Trophoblast cell (in vitro differentiated cells and primary cell): ENCODE data around the gene CRADD.

Source experiments
- DNase-seq, 2 donors: peaks; one replicate each; pipeline ENCODE4 v3.0.0-alpha.2; 2016
- H2AFZ ChIP-seq: 2 replicates; pipeline ENCODE4 v1.6.1; 2013; ENCODE audit warnings: low read length, moderate library complexity, mild to moderate bottlenecking; ENCODE audit not compliant: insufficient read depth, poor library complexity
- H2AK5ac ChIP-seq: 2 replicates; pipeline ENCODE4 v1.6.1; 2013; ENCODE audit warnings: mild to moderate bottlenecking, low read length
- H2BK120ac ChIP-seq: 2 replicates; pipeline ENCODE4 v1.6.1; 2013; ENCODE audit warnings: low read length, mild to moderate bottlenecking, moderate library complexity; ENCODE audit not compliant: insufficient read depth, poor library complexity
- H2BK12ac ChIP-seq: 2 replicates; pipeline ENCODE4 v1.6.1; 2013; ENCODE audit warnings: mild to moderate bottlenecking, low read length, moderate library complexity
- H2BK5ac ChIP-seq: 2 replicates; pipeline ENCODE4 v1.6.1; 2013; ENCODE audit warnings: low read length, low read depth, moderate library complexity, mild to moderate bottlenecking; ENCODE audit not compliant: poor library complexity
- H3K14ac ChIP-seq: 2 replicates; pipeline ENCODE4 v1.6.1; 2013; ENCODE audit warnings: mild to moderate bottlenecking, low read length
- H3K18ac ChIP-seq: 2 replicates; pipeline ENCODE4 v1.6.1; 2013; ENCODE audit warnings: mild to moderate bottlenecking, low read length
- H3K23ac ChIP-seq: 2 replicates; pipeline ENCODE4 v1.6.1; 2013; ENCODE audit warnings: low read length
- H3K27ac ChIP-seq: 2 replicates; pipeline ENCODE4 v1.5.1; 2013; ENCODE audit warnings: low read depth, mild to moderate bottlenecking, inconsistent platforms, low read length, moderate library complexity
- H3K27me3 ChIP-seq: 2 replicates; pipeline ENCODE4 v1.6.1; 2013; ENCODE audit warnings: inconsistent platforms, mild to moderate bottlenecking, low read length, moderate library complexity; ENCODE audit not compliant: insufficient read depth
- H3K36me3 ChIP-seq, 2 experiments: 1 replicate in 1 of 2; 2 replicates in 1 of 2; pipeline ENCODE4 v1.6.1; 2013; ENCODE audit warnings: low read length in 2 of 2, mild to moderate bottlenecking in 2 of 2, moderate library complexity in 1 of 2; ENCODE audit not compliant: insufficient read depth in 2 of 2, control insufficient read depth in 1 of 2
- H3K4ac ChIP-seq: 2 replicates; pipeline ENCODE4 v1.6.1; 2013; ENCODE audit warnings: low read depth, mild to moderate bottlenecking, low read length, moderate library complexity
- H3K4me1 ChIP-seq, 2 experiments: 1 replicate in 1 of 2; 2 replicates in 1 of 2; pipeline ENCODE4 v1.6.1; 2013; ENCODE audit warnings: low read length in 2 of 2, mild to moderate bottlenecking in 2 of 2, moderate library complexity in 1 of 2; ENCODE audit not compliant: insufficient read depth in 2 of 2, control insufficient read depth in 1 of 2
- H3K4me2 ChIP-seq: 2 replicates; pipeline ENCODE4 v1.6.1; 2013; ENCODE audit warnings: inconsistent platforms, mild to moderate bottlenecking, low read length, moderate library complexity
- H3K4me3 ChIP-seq: 2 replicates; pipeline ENCODE4 v1.5.1; 2013; ENCODE audit warnings: mild to moderate bottlenecking, low read depth, low read length, inconsistent platforms
- H3K79me1 ChIP-seq: one replicate; pipeline ENCODE4 v1.6.1; 2013; ENCODE audit warnings: low read length
- H3K79me2 ChIP-seq: 2 replicates; pipeline ENCODE4 v1.6.1; 2013; ENCODE audit warnings: low read length, mild to moderate bottlenecking; ENCODE audit not compliant: control insufficient read depth, insufficient read depth, poor library complexity
- H3K9ac ChIP-seq: 2 replicates; pipeline ENCODE4 v1.6.1; 2013; ENCODE audit warnings: mild to moderate bottlenecking, low read length
- H3K9me3 ChIP-seq: 2 replicates; pipeline ENCODE4 v1.6.1; 2013; ENCODE audit warnings: low read depth, mild to moderate bottlenecking, control low read depth, inconsistent platforms, low read length; ENCODE audit not compliant: insufficient read depth
- H4K12ac ChIP-seq: 2 replicates; pipeline ENCODE4 v1.6.1; 2013; ENCODE audit warnings: low read depth, mild to moderate bottlenecking, low read length, moderate library complexity
- H4K8ac ChIP-seq: 2 replicates; pipeline ENCODE4 v1.6.1; 2013; ENCODE audit warnings: low read depth, mild to moderate bottlenecking, low read length, moderate library complexity
- H4K91ac ChIP-seq: one replicate; pipeline ENCODE4 v1.6.1; 2013; ENCODE audit warnings: low read depth, mild to moderate bottlenecking, low read length, moderate library complexity
- WGBS: extraction: QIAGEN DNeasy Blood & Tissue Kit; methylation state at CpG from one replicate; pipeline ENCODE4 v1.1.7; 2013; ENCODE audit warnings: missing lambda C conversion rate; ENCODE audit not compliant: insufficient read length, insufficient coverage; ENCODE audit errors: extremely low coverage; 5-methylcytosine and 5-hydroxymethylcytosine counted together

Gene CRADD

DNA sequence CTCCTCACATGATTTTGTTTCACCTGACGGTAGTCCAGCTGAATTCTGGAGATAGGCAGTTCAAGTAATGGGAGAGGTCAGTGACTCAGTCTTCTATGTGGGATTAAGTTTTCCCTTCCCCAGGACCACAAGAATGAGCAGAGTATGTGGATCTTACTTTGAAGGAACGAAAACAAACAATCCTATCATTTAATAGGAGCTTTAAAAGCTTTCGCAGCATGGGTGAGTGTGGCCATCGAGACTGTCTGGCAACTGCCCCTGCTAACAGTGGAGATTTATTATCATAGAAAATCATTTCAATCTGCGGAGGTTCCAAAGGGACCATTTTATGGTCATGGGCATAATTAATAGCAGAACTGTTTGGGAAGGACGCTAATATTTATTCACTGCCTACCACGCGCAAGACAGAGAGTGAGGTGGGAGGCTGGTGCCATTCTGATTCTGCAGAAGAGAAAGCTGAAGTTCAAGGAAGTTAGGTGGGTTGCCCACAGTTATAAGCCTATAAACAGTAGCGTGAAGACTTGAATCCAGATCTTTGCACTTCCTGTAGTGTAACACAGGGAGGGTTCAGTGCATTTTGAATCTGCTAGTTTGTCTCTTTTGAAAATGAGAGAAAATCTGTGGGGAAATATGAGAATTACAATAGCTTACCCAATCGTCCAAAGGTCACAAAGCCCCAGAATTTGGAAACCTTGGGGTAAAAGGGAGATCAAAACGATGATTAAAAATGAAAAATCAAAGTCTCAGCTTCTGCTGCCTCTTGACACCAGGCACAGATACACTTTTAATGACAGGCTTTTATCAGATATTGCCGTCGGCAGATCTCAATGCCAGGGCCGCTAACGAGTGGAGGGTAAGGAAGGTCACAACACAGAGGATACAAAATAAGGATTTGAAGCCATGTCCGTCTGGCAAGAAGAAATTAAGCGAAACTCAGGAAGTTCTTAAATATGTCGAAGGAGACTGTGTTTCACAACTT lies 209.6 kb downstream of the CRADD start:
- H2BK12ac ChIP-seq: no peak overlapping the region
- H3K79me1 ChIP-seq: no peaks in the 10 kb centered on the region
- no peak overlapping the region for H3K23ac ChIP-seq
- no peak overlapping the region for H3K4ac ChIP-seq
- no peak for DNase-seq
- no peak overlapping the region for H3K9ac ChIP-seq
- H4K91ac ChIP-seq: no peak overlapping the region
- no peak overlapping the region for H4K12ac ChIP-seq
- no peak overlapping the region for H2AFZ ChIP-seq
- no peaks in the 10 kb centered on the region for H3K36me3 ChIP-seq
- no peaks in the 10 kb centered on the region for H3K9me3 ChIP-seq
- H3K14ac ChIP-seq: no peak overlapping the region
- H3K18ac ChIP-seq: no peak overlapping the region
- H3K27me3 ChIP-seq: no peaks in the 10 kb centered on the region
- H3K79me2 ChIP-seq: no peaks in the 10 kb centered on the region
- no CpG with 5 or more reads among the region's 18 CpGs for WGBS
- no peak overlapping the region for H2AK5ac ChIP-seq
- H3K4me2 ChIP-seq: no peak overlapping the region
- H3K4me3 ChIP-seq: no peak overlapping the region
- H4K8ac ChIP-seq: no peak overlapping the region
- no peak overlapping the region for H2BK120ac ChIP-seq
- H3K27ac ChIP-seq: no peak overlapping the region
- no peaks in the 10 kb centered on the region for H3K4me1 ChIP-seq
- no peak overlapping the region for H2BK5ac ChIP-seq

DNA sequence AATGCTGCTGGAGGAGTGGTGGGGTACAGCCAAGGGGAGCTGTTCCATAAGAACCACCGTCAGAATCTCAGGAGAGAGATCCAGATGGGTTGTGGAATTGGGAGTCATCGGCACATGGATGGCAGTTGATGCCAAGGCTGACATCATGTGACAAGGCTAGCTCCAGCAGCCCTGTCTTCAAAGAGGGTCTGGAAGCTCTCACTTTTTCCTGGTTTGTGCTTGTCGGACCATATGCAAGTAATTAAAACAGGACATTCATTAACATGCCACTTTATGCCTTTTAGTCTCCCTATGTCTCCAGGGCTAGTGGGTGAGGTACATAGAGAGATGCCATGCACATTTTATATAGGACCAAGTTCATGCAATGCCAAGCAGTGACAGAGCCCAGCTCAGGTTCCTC lies 211.8 kb downstream of the CRADD start:
- Histone ChIP-seq H4K91ac (no peak overlapping the region), H4K8ac (no peak overlapping the region), H3K4me1 (no peaks in the 10 kb centered on the region), H3K18ac (no peak overlapping the region), H2BK12ac (no peak overlapping the region), H3K79me2 (no peaks in the 10 kb centered on the region), H3K23ac (no peak overlapping the region), H2BK120ac (no peak overlapping the region), H3K14ac (no peak overlapping the region), H3K36me3 (no peaks in the 10 kb centered on the region), H3K4ac (no peak overlapping the region), H3K9me3 (no peaks in the 10 kb centered on the region), H2AK5ac (no peak overlapping the region), H3K4me3 (no peak overlapping the region), H2BK5ac (no peak overlapping the region), H2AFZ (no peak overlapping the region), H3K27ac (no peak overlapping the region), H3K27me3 (no peaks in the 10 kb centered on the region), H4K12ac (no peak overlapping the region), H3K4me2 (no peak overlapping the region), H3K9ac (no peak overlapping the region), H3K79me1 (no peaks in the 10 kb centered on the region)
- no peak for DNase-seq
- WGBS: no CpG with 5 or more reads among the region's 3 CpGs

DNA sequence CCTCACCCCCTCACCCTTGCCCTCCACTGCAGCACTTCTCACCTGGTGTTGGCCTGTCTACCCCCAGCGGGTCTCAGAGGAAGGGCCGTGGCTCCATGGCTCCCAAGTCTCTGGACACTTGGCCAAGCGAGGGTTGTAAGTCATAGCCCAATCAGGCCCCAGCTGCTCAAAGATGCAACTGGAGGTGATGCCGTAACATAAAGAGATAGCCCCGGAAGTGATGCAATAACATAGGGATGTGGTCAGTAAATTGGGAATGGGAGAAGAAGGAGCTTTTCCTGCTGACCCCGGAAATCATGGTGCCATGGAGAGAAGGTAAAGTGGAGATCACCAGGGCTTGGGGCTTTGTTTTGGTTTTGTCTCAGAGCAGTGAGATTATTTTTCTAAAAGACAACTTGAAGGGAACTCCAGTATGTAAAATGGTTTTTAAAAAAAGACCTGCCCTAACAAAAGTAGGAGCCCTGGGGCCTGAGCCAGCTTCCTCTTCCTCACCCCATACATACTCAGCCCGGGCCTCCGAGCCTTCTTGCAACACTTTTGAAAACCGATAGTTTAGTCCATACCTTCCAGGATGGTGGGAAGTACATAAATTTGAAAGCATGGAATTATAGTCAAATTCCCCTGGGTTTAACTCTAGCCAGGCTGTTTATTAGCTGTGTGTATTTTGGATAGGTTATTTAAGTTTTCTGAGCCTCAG lies 212.5 kb downstream of the CRADD start:
- no peak overlapping the region for H3K4me2 ChIP-seq
- no peaks in the 10 kb centered on the region for H3K79me1 ChIP-seq
- no peak overlapping the region for H3K14ac ChIP-seq
- H3K4me3 ChIP-seq: no peak overlapping the region
- no CpG with 5 or more reads among the region's 9 CpGs for WGBS
- H3K4ac ChIP-seq: no peak overlapping the region
- H3K23ac ChIP-seq: no peak overlapping the region
- H3K27ac ChIP-seq: no peak overlapping the region
- no peak overlapping the region for H2BK12ac ChIP-seq
- no peak overlapping the region for H4K91ac ChIP-seq
- no peak overlapping the region for H3K18ac ChIP-seq
- no peak overlapping the region for H2AFZ ChIP-seq
- H2BK5ac ChIP-seq: no peak overlapping the region
- H2AK5ac ChIP-seq: no peak overlapping the region
- H3K4me1 ChIP-seq: no peaks in the 10 kb centered on the region
- H2BK120ac ChIP-seq: no peak overlapping the region
- no peak for DNase-seq
- H3K36me3 ChIP-seq: no peaks in the 10 kb centered on the region
- no peaks in the 10 kb centered on the region for H3K27me3 ChIP-seq
- no peaks in the 10 kb centered on the region for H3K79me2 ChIP-seq
- H4K12ac ChIP-seq: no peak overlapping the region
- no peak overlapping the region for H3K9ac ChIP-seq
- no peak overlapping the region for H4K8ac ChIP-seq
- H3K9me3 ChIP-seq: no peaks in the 10 kb centered on the region

DNA sequence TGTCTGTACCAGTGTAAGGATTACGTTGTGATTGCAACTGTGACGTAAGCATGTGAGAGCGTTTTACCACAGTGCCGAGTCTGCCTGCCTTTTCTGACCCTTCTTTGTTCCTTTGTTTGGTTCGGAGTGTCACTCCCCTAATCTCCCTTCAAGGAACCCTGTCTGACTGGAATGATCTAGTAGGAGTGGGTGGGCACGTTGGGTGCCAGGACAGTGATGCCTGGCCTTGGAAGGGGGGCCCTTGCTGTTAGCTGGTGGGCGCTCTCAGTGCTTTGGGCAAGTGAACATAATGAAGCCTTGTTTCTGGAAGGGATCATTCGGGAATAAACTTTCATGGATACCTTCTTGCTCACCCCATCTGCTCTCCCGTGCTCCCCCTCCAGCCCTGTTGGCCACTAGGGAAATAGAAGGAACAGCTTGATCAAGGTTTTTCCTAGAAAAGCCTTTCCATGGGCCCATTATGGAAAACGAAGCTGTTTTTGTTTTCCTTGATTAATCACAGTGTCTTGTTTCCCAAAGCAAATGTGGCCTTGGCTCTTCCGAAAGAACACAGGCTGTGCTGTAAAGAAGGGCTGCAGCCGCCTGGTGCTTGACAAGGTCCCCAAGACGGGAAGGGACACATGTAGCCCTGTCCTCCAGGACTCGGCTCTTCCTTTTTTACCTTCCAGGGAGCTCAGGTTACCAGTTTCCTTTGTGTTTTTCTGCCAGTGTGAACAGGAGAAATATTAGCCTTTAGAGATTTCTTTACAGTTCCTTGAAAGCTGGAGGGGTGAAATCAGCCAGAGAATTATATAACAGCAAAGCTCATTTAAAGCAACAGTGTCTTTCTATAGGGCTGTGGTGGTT lies 215.5 kb downstream of the CRADD start:
- Histone ChIP-seq H3K79me2 (no peaks in the 10 kb centered on the region), H3K27ac (no peak overlapping the region), H3K4me2 (no peak overlapping the region), H3K9me3 (no peaks in the 10 kb centered on the region), H3K36me3 (no peaks in the 10 kb centered on the region), H4K8ac (no peak overlapping the region), H2BK120ac (no peak overlapping the region), H2AFZ (no peak overlapping the region), H2BK5ac (no peak overlapping the region), H3K23ac (no peak overlapping the region), H3K14ac (no peak overlapping the region), H3K4ac (no peak overlapping the region), H3K4me3 (no peak overlapping the region), H3K27me3 (no peaks in the 10 kb centered on the region), H3K4me1 (no peaks in the 10 kb centered on the region), H3K79me1 (no peaks in the 10 kb centered on the region), H3K18ac (no peak overlapping the region), H4K91ac (no peak overlapping the region), H3K9ac (no peak overlapping the region), H4K12ac (no peak overlapping the region), H2BK12ac (no peak overlapping the region), H2AK5ac (no peak overlapping the region)
- no CpG with 5 or more reads among the region's 14 CpGs for WGBS
- no peak for DNase-seq
